GM23338 (cell line): ENCODE measurements around the gene PIK3C2G. TPM values are rescaled to one million over a fixed set of nuclear protein-coding genes. Genes with fewer than 3 reads are reported as not detected.
A peak's percentile ranks its signal among the peaks of the same experiment; 100 is the strongest.

Experiments used
- ATAC-seq: fragments of 200-7000 bp; cut with Tn5 transposase; 3 replicates; pipeline ENCODE4 v1.9.1; 2020
- DNase-seq: peaks from one replicate; pipeline ENCODE4 v3.0.0-alpha.2; 2015; ENCODE audit warnings: low spot score
- H2AFZ ChIP-seq: fragments of 200-600 bp; sonication (generic); 2 replicates; pipeline ENCODE4 v1.8.0; 2016; ENCODE audit warnings: antibody characterized with exemption, mild to moderate bottlenecking, moderate library complexity
- H3F3A ChIP-seq: fragments of 200-600 bp; sonication (generic); replicated peaks from 2 replicates; pipeline ENCODE4 v1.8.0; 2017; ENCODE audit warnings: antibody characterized with exemption, mixed run types, low read depth
- H3K27ac ChIP-seq: fragments of 200-600 bp; sonication (generic); 2 replicates; pipeline ENCODE4 v1.6.1; 2016; ENCODE audit warnings: low read depth
- H3K27me3 ChIP-seq: fragments of 200-600 bp; sonication (generic); 2 replicates; pipeline ENCODE4 v1.8.0; 2016; ENCODE audit warnings: mild to moderate bottlenecking, mixed run types, moderate library complexity; ENCODE audit not compliant: insufficient read depth
- H3K36me3 ChIP-seq: fragments of 200-600 bp; sonication (generic); 2 replicates; pipeline ENCODE4 v1.8.0; 2016; ENCODE audit warnings: mild to moderate bottlenecking; ENCODE audit not compliant: insufficient read depth
- H3K4me1 ChIP-seq: fragments of 200-600 bp; sonication (generic); 2 replicates; pipeline ENCODE4 v1.8.0; 2016; ENCODE audit warnings: mild to moderate bottlenecking, moderate library complexity; ENCODE audit not compliant: insufficient read depth
- H3K4me2 ChIP-seq: fragments of 200-600 bp; sonication (generic); 2 replicates; pipeline ENCODE4 v1.7.1; 2017; ENCODE audit warnings: mixed run types
- H3K4me3 ChIP-seq: fragments of 200-600 bp; sonication (generic); 2 replicates; pipeline ENCODE4 v1.6.1; 2016; ENCODE audit warnings: mixed run types
- H3K79me2 ChIP-seq: fragments of 200-600 bp; sonication (generic); replicated peaks from 2 replicates; pipeline ENCODE4 v1.8.0; 2017; ENCODE audit warnings: mild to moderate bottlenecking; ENCODE audit not compliant: insufficient read depth
- H3K9me2 ChIP-seq: fragments of 200-600 bp; sonication (generic); 2 replicates; pipeline ENCODE4 v1.8.0; 2017; ENCODE audit not compliant: insufficient read depth
- H4K20me1 ChIP-seq: fragments of 200-600 bp; sonication (generic); replicated peaks from 2 replicates; pipeline ENCODE4 v1.8.0; 2017; ENCODE audit warnings: mild to moderate bottlenecking; ENCODE audit not compliant: insufficient read depth
- H3K27ac Mint-ChIP-seq: 2 replicates; pipeline ENCODE4 v1.8.0; 2020; ENCODE audit warnings: inconsistent platforms, mild to moderate bottlenecking, moderate library complexity, mixed read lengths
- H3K27me3 Mint-ChIP-seq: 3 replicates; pipeline ENCODE4 v1.8.0; 2022; ENCODE audit warnings: low read depth, mild to moderate bottlenecking, moderate library complexity, mixed read lengths, inconsistent platforms; ENCODE audit not compliant: insufficient read depth, poor library complexity
- H3K36me3 Mint-ChIP-seq: 3 replicates; pipeline ENCODE4 v1.8.0; 2021; ENCODE audit warnings: low read depth, mild to moderate bottlenecking, inconsistent platforms, moderate library complexity, mixed read lengths
- H3K4me1 Mint-ChIP-seq: 3 replicates; pipeline ENCODE4 v1.8.0; 2020; ENCODE audit warnings: mild to moderate bottlenecking, inconsistent platforms, mixed read lengths
- H3K4me3 Mint-ChIP-seq: 3 replicates; pipeline ENCODE4 v1.8.0; 2021; ENCODE audit warnings: moderate library complexity, mild to moderate bottlenecking, inconsistent platforms, mixed read lengths
- H3K9me3 Mint-ChIP-seq: 3 replicates; pipeline ENCODE4 v1.8.0; 2020; ENCODE audit warnings: moderate library complexity, mild to moderate bottlenecking, inconsistent platforms, mixed read lengths
- CREB1 ChIP-seq: fragments of 250-450 bp; sonication (Bioruptor Pico); IDR thresholded peaks from 2 replicates; pipeline ENCODE4 v1.5.0; 2020; ENCODE audit warnings: low read depth, mild to moderate bottlenecking, moderate library complexity
- JUNB ChIP-seq: IDR thresholded peaks from one replicate; pipeline ENCODE4 v1.6.1; 2016; ENCODE audit warnings: antibody characterized with exemption; ENCODE audit not compliant: unreplicated experiment
- STAT1 ChIP-seq: IDR thresholded peaks from one replicate; pipeline ENCODE4 v1.6.1; 2016; ENCODE audit warnings: antibody characterized with exemption; ENCODE audit not compliant: unreplicated experiment
- polyA plus RNA-seq: library from polyadenylated mRNA; unstranded; fragments of >200 nt; fragmentation: Nextera tagmentation; extraction: Ambion mirVana; gene quantifications from 2 replicates; pipeline ENCODE4 v1.2.1, GENCODE V29; 2016
- total RNA-seq: library from RNA; depleted of rRNA; stranded (reverse); fragments of >200 nt; shearing (Covaris generic); gene quantifications from 2 replicates; pipeline ENCODE4 v1.2.3, GENCODE V29; 2014
- TF ChIP-seq, protein P1 (sequence below): IDR thresholded peaks from 2 replicates; pipeline ENCODE4 v1.6.1; 2016; ENCODE audit warnings: antibody characterized with exemption
- TF ChIP-seq, protein P2 (sequence below): IDR thresholded peaks from one replicate; pipeline ENCODE4 v1.6.1; 2018; ENCODE audit warnings: antibody characterized with exemption; ENCODE audit not compliant: unreplicated experiment
- TF ChIP-seq, protein P3 (sequence below), 2 experiments: fragments of 200-600 bp in 1 of 2; sonication (generic) in 1 of 2; conservative IDR thresholded peaks; 2 replicates each; pipeline versions ENCODE4 v1.5.1 to v1.6.1; 2016 to 2017; ENCODE audit warnings: antibody characterized with exemption in 2 of 2, low read depth in 2 of 2, mild to moderate bottlenecking in 2 of 2, moderate library complexity in 1 of 2
- TF ChIP-seq, protein P4 (sequence below): fragments of 250-450 bp; sonication (Bioruptor Pico); IDR thresholded peaks from 2 replicates; pipeline ENCODE4 v1.5.0; 2020; ENCODE audit warnings: mild to moderate bottlenecking, moderate library complexity

The PIK3C2G gene
- total and polyA plus RNA-seq, 2 experiments from 2014 or later = not detected

DNA sequence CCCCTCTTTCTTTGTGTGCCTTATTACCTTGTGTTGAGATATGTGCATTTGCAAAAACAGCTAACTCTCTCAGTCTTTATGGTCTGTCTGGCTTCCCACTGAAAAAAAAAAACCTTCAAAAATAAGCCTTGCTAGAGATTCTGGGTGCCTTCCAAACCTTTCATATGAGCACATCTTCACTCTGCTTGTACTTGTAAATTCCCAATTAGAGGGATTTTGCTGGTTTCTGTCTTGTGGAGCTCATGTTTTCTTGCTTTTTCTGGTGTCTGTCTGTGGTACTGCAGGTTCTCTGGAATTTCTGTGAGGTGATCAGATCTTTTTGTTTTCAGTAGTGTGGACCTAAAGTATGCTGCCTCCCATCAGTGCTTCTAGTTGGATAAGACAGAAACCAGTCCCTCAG, 100.1 kb downstream of the PIK3C2G start:
- Mint-ChIP-seq H3K4me3 (no peak overlapping the region), H3K36me3 (peaks cover 24% of the 10 kb centered on the region), H3K4me1 (peaks cover 10% of the 10 kb centered on the region), H3K27ac (no peak overlapping the region), H3K27me3 (peaks cover 4% of the 10 kb centered on the region), H3K9me3 (peaks cover 28% of the 10 kb centered on the region)
- ATAC-seq (no peak), DNase-seq (no peak)
- Histone ChIP-seq H3K27me3 (no peaks in the 10 kb centered on the region), H3K27ac (no peak overlapping the region), H2AFZ (no peak overlapping the region), H3K4me3 (no peak overlapping the region), H4K20me1 (no peaks in the 10 kb centered on the region), H3K36me3 (peaks cover 3% of the 10 kb centered on the region), H3K4me2 (no peak overlapping the region), H3F3A (no peaks in the 10 kb centered on the region), H3K4me1 (no peaks in the 10 kb centered on the region), H3K9me2 (peaks cover 6% of the 10 kb centered on the region), H3K79me2 (no peaks in the 10 kb centered on the region)
- TF ChIP-seq JUNB (no peak), STAT1 (no peak), CREB1 (CRISPR knock-in tag) (no peak)
- TF ChIP-seq, protein P1, sequence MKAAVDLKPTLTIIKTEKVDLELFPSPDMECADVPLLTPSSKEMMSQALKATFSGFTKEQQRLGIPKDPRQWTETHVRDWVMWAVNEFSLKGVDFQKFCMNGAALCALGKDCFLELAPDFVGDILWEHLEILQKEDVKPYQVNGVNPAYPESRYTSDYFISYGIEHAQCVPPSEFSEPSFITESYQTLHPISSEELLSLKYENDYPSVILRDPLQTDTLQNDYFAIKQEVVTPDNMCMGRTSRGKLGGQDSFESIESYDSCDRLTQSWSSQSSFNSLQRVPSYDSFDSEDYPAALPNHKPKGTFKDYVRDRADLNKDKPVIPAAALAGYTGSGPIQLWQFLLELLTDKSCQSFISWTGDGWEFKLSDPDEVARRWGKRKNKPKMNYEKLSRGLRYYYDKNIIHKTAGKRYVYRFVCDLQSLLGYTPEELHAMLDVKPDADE = no peak
- TF ChIP-seq, protein P2, sequence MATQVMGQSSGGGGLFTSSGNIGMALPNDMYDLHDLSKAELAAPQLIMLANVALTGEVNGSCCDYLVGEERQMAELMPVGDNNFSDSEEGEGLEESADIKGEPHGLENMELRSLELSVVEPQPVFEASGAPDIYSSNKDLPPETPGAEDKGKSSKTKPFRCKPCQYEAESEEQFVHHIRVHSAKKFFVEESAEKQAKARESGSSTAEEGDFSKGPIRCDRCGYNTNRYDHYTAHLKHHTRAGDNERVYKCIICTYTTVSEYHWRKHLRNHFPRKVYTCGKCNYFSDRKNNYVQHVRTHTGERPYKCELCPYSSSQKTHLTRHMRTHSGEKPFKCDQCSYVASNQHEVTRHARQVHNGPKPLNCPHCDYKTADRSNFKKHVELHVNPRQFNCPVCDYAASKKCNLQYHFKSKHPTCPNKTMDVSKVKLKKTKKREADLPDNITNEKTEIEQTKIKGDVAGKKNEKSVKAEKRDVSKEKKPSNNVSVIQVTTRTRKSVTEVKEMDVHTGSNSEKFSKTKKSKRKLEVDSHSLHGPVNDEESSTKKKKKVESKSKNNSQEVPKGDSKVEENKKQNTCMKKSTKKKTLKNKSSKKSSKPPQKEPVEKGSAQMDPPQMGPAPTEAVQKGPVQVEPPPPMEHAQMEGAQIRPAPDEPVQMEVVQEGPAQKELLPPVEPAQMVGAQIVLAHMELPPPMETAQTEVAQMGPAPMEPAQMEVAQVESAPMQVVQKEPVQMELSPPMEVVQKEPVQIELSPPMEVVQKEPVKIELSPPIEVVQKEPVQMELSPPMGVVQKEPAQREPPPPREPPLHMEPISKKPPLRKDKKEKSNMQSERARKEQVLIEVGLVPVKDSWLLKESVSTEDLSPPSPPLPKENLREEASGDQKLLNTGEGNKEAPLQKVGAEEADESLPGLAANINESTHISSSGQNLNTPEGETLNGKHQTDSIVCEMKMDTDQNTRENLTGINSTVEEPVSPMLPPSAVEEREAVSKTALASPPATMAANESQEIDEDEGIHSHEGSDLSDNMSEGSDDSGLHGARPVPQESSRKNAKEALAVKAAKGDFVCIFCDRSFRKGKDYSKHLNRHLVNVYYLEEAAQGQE = no peak
- TF ChIP-seq, protein P3, sequence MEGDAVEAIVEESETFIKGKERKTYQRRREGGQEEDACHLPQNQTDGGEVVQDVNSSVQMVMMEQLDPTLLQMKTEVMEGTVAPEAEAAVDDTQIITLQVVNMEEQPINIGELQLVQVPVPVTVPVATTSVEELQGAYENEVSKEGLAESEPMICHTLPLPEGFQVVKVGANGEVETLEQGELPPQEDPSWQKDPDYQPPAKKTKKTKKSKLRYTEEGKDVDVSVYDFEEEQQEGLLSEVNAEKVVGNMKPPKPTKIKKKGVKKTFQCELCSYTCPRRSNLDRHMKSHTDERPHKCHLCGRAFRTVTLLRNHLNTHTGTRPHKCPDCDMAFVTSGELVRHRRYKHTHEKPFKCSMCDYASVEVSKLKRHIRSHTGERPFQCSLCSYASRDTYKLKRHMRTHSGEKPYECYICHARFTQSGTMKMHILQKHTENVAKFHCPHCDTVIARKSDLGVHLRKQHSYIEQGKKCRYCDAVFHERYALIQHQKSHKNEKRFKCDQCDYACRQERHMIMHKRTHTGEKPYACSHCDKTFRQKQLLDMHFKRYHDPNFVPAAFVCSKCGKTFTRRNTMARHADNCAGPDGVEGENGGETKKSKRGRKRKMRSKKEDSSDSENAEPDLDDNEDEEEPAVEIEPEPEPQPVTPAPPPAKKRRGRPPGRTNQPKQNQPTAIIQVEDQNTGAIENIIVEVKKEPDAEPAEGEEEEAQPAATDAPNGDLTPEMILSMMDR (conservative IDR thresholded peaks at IDR 0.05; ENCODE audit: low read depth in 2 of 2) = peak in 1 of 2 experiments; percentile 26; a peak in 2 of 4 replicates
- TF ChIP-seq, protein P4, sequence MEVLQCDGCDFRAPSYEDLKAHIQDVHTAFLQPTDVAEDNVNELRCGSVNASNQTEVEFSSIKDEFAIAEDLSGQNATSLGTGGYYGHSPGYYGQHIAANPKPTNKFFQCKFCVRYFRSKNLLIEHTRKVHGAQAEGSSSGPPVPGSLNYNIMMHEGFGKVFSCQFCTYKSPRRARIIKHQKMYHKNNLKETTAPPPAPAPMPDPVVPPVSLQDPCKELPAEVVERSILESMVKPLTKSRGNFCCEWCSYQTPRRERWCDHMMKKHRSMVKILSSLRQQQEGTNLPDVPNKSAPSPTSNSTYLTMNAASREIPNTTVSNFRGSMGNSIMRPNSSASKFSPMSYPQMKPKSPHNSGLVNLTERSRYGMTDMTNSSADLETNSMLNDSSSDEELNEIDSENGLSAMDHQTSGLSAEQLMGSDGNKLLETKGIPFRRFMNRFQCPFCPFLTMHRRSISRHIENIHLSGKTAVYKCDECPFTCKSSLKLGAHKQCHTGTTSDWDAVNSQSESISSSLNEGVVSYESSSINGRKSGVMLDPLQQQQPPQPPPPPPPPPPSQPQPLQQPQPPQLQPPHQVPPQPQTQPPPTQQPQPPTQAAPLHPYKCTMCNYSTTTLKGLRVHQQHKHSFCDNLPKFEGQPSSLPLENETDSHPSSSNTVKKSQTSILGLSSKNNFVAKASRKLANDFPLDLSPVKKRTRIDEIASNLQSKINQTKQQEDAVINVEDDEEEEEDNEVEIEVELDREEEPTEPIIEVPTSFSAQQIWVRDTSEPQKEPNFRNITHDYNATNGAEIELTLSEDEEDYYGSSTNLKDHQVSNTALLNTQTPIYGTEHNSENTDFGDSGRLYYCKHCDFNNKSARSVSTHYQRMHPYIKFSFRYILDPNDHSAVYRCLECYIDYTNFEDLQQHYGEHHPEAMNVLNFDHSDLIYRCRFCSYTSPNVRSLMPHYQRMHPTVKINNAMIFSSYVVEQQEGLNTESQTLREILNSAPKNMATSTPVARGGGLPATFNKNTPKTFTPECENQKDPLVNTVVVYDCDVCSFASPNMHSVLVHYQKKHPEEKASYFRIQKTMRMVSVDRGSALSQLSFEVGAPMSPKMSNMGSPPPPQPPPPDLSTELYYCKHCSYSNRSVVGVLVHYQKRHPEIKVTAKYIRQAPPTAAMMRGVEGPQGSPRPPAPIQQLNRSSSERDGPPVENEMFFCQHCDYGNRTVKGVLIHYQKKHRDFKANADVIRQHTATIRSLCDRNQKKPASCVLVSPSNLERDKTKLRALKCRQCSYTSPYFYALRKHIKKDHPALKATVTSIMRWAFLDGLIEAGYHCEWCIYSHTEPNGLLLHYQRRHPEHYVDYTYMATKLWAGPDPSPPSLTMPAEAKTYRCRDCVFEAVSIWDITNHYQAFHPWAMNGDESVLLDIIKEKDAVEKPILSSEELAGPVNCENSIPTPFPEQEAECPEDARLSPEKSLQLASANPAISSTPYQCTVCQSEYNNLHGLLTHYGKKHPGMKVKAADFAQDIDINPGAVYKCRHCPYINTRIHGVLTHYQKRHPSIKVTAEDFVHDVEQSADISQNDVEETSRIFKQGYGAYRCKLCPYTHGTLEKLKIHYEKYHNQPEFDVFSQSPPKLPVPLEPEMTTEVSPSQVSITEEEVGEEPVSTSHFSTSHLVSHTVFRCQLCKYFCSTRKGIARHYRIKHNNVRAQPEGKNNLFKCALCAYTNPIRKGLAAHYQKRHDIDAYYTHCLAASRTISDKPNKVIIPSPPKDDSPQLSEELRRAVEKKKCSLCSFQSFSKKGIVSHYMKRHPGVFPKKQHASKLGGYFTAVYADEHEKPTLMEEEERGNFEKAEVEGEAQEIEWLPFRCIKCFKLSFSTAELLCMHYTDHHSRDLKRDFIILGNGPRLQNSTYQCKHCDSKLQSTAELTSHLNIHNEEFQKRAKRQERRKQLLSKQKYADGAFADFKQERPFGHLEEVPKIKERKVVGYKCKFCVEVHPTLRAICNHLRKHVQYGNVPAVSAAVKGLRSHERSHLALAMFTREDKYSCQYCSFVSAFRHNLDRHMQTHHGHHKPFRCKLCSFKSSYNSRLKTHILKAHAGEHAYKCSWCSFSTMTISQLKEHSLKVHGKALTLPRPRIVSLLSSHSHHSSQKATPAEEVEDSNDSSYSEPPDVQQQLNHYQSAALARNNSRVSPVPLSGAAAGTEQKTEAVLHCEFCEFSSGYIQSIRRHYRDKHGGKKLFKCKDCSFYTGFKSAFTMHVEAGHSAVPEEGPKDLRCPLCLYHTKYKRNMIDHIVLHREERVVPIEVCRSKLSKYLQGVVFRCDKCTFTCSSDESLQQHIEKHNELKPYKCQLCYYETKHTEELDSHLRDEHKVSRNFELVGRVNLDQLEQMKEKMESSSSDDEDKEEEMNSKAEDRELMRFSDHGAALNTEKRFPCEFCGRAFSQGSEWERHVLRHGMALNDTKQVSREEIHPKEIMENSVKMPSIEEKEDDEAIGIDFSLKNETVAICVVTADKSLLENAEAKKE (CRISPR knock-in tag) = no peak
